Glutamatergic neuron (in vitro differentiated cells): Measurements from ENCODE around the gene CDH8. TPM values are rescaled to one million over a fixed set of nuclear protein-coding genes. Genes with fewer than 3 reads are reported as not detected.
A peak's percentile ranks its signal among the peaks of the same experiment; 100 is the strongest.

Experiments used
- DNase-seq: peaks from one replicate; pipeline ENCODE4 v3.0.0; 2022
- H3K27ac Mint-ChIP-seq: one replicate; pipeline ENCODE4 v1.8.0; 2020; ENCODE audit warnings: mild to moderate bottlenecking, mixed read lengths, inconsistent platforms; ENCODE audit not compliant: unreplicated experiment
- H3K27me3 Mint-ChIP-seq: one replicate; pipeline ENCODE4 v1.8.0; 2020; ENCODE audit warnings: mild to moderate bottlenecking, moderate library complexity, mixed read lengths, inconsistent platforms; ENCODE audit not compliant: unreplicated experiment
- H3K36me3 Mint-ChIP-seq: one replicate; pipeline ENCODE4 v1.8.0; 2020; ENCODE audit warnings: mild to moderate bottlenecking, mixed read lengths, inconsistent platforms; ENCODE audit not compliant: unreplicated experiment
- H3K4me1 Mint-ChIP-seq: one replicate; pipeline ENCODE4 v1.8.0; 2020; ENCODE audit warnings: mild to moderate bottlenecking, low read depth, mixed read lengths, inconsistent platforms; ENCODE audit not compliant: unreplicated experiment
- H3K4me3 Mint-ChIP-seq: one replicate; pipeline ENCODE4 v1.8.0; 2020; ENCODE audit warnings: mild to moderate bottlenecking, mixed read lengths, inconsistent platforms; ENCODE audit not compliant: unreplicated experiment
- H3K9me3 Mint-ChIP-seq: one replicate; pipeline ENCODE4 v1.8.0; 2020; ENCODE audit warnings: mild to moderate bottlenecking, moderate library complexity, mixed read lengths, inconsistent platforms; ENCODE audit not compliant: unreplicated experiment
- CTCF ChIP-seq: fragments of 200-600 bp; sonication (generic); IDR thresholded peaks from one replicate; pipeline ENCODE4 v1.5.0; 2021; ENCODE audit not compliant: partially characterized antibody, unreplicated experiment
- total RNA-seq: library from RNA; stranded (reverse); fragmentation: NEBNext Ultra II Directional; extraction: Animal tissue kit (Norgen Biotek cat#: 25700); gene quantifications from one replicate; pipeline ENCODE4 v1.2.1, GENCODE V29; 2021; ENCODE audit not compliant: unreplicated experiment

CDH8 gene
- total RNA-seq, 1 donor from 2014 or later = 5.5 TPM

GRCh38 chr16:62041401-62041800 lies 5.2 kb upstream of the CDH8 start:
- DNase-seq = peak; percentile 27
- H3K27me3 Mint-ChIP-seq = peaks cover 5% of the 10 kb centered on the region

GRCh38 chr16:62038646-62039045 lies 2.4 kb upstream of the CDH8 start:
- peaks cover 4% of the 10 kb centered on the region for H3K9me3 Mint-ChIP-seq
- H3K4me3 Mint-ChIP-seq = no peak overlapping the region
- H3K27ac Mint-ChIP-seq = no peak overlapping the region
- peaks cover 6% of the 10 kb centered on the region for H3K4me1 Mint-ChIP-seq
- no peak for DNase-seq
- H3K27me3 Mint-ChIP-seq = peaks cover 12% of the 10 kb centered on the region
- no peaks in the 10 kb centered on the region for H3K36me3 Mint-ChIP-seq
- TF ChIP-seq CTCF = no peak

More at GRCh38 chr16:62041401-62041800, 5.2 kb upstream of the CDH8 start:
- Mint-ChIP-seq H3K27ac (no peak overlapping the region), H3K9me3 (peaks cover 2% of the 10 kb centered on the region), H3K36me3 (no peaks in the 10 kb centered on the region), H3K4me3 (no peak overlapping the region), H3K4me1 (no peaks in the 10 kb centered on the region)
- peak; percentile 19 for TF ChIP-seq CTCF

- no peak overlapping the region for H3K4me3 Mint-ChIP-seq
- H3K27ac Mint-ChIP-seq = no peak overlapping the region
- no peak for TF ChIP-seq CTCF
- DNase-seq = no peak
- H3K9me3 Mint-ChIP-seq = peaks cover 4% of the 10 kb centered on the region
- H3K36me3 Mint-ChIP-seq = no peaks in the 10 kb centered on the region
- peaks cover 6% of the 10 kb centered on the region for H3K4me1 Mint-ChIP-seq
- peaks cover 12% of the 10 kb centered on the region for H3K27me3 Mint-ChIP-seq
Measured at GRCh38 chr16:62038225-62038624, 2.0 kb upstream of the CDH8 start.

- H3K27ac Mint-ChIP-seq = no peak overlapping the region
- H3K4me3 Mint-ChIP-seq = peak overlapping the region; percentile 95
- H3K27me3 Mint-ChIP-seq = peaks cover 12% of the 10 kb centered on the region
- H3K9me3 Mint-ChIP-seq = peaks cover 4% of the 10 kb centered on the region
- DNase-seq = peak; percentile 16
- H3K36me3 Mint-ChIP-seq = no peaks in the 10 kb centered on the region
- no peak for TF ChIP-seq CTCF
- H3K4me1 Mint-ChIP-seq = peaks cover 6% of the 10 kb centered on the region
Measured at GRCh38 chr16:62036802-62037135, 531 bp upstream of the CDH8 start.

GRCh38 chr16:62035115-62036092 lies 834 bp downstream of the CDH8 start:
- H3K9me3 Mint-ChIP-seq = peaks cover 4% of the 10 kb centered on the region
- no peaks in the 10 kb centered on the region for H3K36me3 Mint-ChIP-seq
- peak; percentile 64 for DNase-seq
- H3K27ac Mint-ChIP-seq = peak overlapping the region; percentile 66
- TF ChIP-seq CTCF = no peak
- peaks cover 12% of the 10 kb centered on the region for H3K27me3 Mint-ChIP-seq
- peaks cover 6% of the 10 kb centered on the region for H3K4me1 Mint-ChIP-seq
- H3K4me3 Mint-ChIP-seq = peak overlapping the region; percentile 95
